Pulmonary artery endothelial cell (primary cell): ENCODE results near the gene IGSF8. TPM values are rescaled to one million over a fixed set of nuclear protein-coding genes. Genes with fewer than 3 reads are reported as not detected.
"Not testable (repeated sequence)": the region's sequence is repeated elsewhere in the genome, so short reads cannot be mapped to it uniquely, and the experiment has no call there.

Experiments used
- DNase-seq: peaks from one replicate; pipeline ENCODE4 v3.0.0-alpha.2; 2011; ENCODE audit warnings: low read depth, low spot score
- total RNA-seq: library from RNA; depleted of rRNA; stranded (reverse); fragments of >200 nt; gene quantifications from 2 replicates; pipeline ENCODE4 v1.2.3, GENCODE V29; 2014

Gene IGSF8
- total RNA-seq, 1 donor from 2014 or later, result 9.6 TPM

DNA sequence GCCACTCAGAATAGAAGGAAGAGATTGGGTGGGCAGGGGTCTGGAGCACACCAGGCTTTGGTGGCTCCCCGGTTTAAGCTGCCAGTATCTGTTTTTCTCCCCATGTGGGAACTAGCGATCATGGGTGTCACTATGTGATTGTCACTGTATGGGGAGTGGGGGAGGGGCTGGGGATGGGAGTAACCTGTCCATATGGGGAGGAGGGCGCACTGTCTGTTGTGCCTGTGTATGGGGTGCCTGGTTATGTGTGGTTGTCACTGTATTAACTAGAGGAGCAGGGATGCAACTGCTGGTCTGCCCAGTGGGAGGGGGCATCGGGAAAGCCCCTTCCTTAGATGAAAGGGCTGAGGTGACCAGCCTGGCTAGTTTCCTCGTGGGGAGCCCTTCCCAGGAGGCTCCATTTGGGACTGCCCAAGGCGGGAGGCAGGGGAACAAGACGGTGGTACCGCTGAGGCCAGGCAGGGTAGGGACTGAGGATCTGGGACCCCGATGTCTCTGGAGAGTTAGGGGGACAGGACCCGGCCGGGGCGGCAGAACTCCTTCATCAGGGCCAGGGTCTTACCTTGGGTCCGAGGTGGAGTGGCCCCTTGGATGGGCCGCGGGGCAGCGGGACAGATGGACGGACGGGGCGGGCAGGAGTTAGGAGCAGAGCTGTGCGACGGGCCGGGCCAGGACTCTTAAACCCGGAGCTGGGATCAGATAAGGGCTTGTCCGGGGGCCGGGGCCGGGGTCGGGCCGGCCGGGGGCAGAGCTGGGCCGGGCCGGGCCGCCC lies 28.8 kb downstream of the IGSF8 start, which contains the start of gene KCNJ10:
Gene KCNJ10, minus strand, starts transcription at position 701 of the 772 bp plus-strand sequence. CDS start 27,628 bp downstream, outside the sequence.
- no peak for DNase-seq

- no peak for DNase-seq
These were observed 30.2 kb downstream of the IGSF8 start for GRCh38 chr1:160068225-160068624.

- no peak for DNase-seq
These were observed 31.3 kb downstream of the IGSF8 start for GRCh38 chr1:160066829-160067745.

DNA sequence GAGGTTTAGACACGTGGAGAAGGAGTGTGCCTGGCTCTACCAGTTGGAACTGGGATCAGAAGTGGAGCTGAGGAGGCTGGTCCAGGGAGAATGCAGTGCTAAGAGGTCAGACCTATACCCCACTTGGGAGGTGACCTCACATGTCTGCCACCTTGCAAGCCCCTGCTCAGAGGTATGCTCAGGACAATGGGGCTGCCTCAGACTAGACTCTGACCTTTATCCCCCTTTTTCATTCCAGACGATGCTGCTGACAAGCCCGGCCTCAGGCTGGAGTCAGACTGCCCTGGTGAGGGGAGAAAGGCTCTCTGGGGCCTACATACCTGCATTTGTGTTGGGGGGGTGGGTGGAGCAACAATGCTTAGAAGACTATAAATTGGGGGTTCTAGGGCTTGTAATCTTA lies 33.7 kb downstream of the IGSF8 start:
- DNase-seq, result no peak

DNA sequence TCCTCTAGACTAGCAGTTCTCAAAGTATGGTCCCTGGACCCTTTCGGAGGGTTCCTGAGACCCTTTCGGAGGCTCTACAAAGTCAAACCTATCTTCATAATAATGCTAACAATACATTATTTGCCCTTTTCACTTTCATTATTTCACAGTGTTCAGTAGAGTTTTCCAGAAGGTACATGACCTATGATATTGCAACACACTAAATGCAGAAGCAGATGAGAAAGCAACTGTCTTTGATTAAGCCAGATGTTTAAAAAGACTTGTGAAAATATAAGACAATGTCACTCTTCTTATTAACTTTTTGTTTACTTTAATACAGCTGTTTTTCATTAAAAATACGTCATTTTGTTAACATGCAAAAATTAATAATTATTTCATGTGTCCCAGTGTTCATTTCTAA lies 34.3 kb downstream of the IGSF8 start:
- DNase-seq, result no peak

DNA sequence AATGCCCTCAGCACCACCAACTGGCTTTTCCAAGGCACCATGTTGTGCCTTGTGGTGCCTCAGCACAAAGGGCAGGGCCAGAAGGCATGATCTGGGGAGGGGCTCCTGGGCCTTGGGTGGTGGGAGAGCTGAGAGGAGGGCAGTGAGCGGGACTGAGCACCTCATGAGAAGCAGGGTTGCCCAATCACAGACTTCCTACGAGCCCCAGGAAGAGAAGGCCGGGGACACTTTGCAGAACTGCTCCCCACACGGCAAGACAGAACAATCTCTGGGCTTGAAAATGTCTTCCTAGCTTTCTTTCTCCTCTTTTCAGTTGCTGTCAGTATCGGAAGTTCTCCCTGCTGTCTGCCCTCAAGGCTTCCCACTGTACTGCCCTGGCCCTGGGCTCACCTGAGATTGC lies 35.2 kb downstream of the IGSF8 start:
- DNase-seq, result no peak

GRCh38 chr1:160062230-160062532 lies 36.2 kb downstream of the IGSF8 start:
- no peak for DNase-seq

DNA sequence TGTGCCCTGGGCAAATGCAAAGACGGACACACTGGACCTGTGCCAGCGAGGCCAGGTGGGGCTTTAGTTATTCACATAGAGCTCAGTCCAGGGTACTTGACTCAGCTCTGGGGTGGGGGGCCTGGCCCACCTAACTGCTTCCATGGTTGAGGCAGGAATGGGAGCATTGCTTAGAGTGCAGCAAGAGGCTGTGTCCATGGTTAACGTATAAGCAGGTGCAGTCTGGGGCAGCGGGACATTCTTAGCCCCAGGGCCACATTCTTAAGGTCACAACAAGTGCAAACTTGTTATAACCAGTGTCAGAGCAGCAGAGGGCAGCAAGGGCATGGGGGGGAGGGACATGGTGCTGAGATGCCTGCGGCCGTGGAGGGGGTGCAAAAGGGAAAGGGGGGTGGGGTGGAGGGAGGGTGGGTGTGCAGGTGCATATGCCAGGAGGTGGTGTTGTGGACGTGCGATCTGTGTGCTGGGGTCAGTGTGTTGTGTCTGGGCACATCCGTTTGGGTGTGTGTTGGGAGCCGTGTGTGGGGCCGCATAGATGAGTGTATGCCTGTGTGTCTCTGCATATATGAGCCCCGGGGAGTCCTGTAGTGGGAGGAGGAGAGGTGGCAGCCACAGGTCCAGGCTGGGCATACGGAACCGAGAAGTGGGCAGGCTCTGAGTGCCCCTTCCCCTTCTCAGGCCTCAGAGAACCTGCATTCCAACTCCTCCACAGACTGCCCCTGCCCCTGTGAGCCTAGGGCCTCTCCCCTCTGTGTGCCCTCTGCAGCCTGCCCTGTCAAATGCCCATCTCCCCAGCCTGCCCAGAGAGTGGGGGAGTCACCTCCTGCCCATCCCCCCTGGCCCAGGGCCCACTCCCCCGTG lies 36.8 kb downstream of the IGSF8 start:
- no peak for DNase-seq

DNA sequence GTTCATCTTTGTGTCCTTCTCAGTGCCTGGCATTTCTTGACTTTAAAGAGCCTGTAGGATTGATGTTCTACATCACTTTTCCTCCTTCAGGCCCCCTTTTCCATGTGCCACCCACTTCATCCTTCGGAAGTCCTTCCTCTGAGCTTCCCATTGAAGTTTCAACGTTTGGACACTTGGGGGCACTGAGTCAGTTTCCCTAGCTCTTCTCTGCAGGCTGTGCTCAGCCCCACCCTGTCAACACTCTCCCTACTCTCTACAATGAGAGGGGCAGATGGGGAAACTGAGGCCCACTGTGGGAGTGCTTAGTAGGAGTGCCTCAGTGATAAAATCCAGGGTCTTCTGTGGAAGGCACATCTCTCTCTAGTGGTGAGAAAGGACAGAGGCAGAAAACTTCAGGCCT lies 40.3 kb downstream of the IGSF8 start:
- DNase-seq, result no peak

DNA sequence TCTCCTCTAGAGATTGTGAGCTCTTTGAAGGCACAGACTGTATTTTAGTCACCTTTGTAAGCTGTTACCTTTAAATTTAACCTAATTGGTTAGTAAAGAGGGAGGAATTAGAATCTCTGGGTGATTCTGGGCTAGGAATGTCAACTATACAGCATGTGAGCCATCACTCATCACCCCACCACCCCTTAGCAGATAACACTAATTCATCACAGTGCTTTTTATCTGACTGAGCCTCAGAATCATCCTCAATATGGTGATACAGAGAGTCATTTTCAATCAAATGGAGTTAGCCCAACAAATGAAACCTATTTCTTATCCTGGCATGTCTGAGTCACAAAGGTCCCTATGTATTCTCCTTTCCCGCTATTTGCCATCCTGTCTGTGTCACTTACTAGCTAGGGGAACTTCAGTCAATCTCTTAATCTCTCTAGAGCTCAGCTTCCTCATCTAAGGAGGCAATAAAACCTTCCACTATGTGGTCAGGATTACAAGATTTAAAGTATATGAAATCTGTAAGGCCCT lies 41.7 kb downstream of the IGSF8 start:
- no peak for DNase-seq

GRCh38 chr1:160053548-160054365 lies 44.7 kb downstream of the IGSF8 start:
- DNase-seq, result no peak

- DNase-seq, result no peak
These were observed 45.5 kb downstream of the IGSF8 start for GRCh38 chr1:160052936-160053335.

DNA sequence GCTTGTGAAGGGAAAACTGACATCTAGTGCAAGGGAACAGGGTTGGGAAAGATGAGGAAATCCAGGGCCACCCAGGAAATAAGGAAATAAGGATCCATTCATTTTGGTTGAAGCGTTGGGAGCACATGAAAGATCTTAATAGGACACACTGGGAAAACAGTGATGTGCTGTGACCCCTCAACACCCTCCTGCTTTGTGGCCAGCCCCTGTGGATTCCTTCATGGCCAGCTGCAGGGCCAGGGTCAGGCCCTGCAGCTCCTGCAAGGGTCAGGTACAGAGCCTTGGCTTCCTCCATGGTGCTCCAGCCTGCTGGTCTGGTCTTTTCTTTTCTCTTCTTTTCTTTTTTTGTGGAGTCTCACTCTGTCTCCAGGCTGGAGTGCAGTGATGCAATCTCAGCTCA lies 47.8 kb downstream of the IGSF8 start:
- DNase-seq, result no peak

GRCh38 chr1:160050182-160050581 lies 48.2 kb downstream of the IGSF8 start:
- DNase-seq, result not testable (repeated sequence)

GRCh38 chr1:160049101-160049500 lies 49.3 kb downstream of the IGSF8 start:
- DNase-seq, result no peak

DNA sequence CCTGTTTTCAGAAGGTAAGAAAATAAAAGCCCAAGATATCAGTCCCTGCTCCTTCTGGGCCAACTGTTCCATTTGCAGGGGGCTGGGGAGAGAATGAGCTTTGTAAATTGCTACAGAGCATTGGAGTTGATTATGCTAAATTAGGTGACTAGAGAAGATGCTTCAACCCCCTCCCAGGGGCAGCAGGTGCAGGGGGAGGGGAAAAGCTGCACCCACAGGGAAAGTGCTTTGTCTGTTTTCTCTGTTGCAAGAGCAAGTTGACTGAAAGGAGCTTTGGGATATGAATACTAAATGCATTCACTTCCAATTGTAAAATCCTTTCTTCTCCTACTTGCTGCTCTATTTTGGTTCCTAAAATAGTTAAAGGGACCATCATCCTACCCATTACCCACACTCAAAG lies 50.1 kb downstream of the IGSF8 start:
- no peak for DNase-seq

DNA sequence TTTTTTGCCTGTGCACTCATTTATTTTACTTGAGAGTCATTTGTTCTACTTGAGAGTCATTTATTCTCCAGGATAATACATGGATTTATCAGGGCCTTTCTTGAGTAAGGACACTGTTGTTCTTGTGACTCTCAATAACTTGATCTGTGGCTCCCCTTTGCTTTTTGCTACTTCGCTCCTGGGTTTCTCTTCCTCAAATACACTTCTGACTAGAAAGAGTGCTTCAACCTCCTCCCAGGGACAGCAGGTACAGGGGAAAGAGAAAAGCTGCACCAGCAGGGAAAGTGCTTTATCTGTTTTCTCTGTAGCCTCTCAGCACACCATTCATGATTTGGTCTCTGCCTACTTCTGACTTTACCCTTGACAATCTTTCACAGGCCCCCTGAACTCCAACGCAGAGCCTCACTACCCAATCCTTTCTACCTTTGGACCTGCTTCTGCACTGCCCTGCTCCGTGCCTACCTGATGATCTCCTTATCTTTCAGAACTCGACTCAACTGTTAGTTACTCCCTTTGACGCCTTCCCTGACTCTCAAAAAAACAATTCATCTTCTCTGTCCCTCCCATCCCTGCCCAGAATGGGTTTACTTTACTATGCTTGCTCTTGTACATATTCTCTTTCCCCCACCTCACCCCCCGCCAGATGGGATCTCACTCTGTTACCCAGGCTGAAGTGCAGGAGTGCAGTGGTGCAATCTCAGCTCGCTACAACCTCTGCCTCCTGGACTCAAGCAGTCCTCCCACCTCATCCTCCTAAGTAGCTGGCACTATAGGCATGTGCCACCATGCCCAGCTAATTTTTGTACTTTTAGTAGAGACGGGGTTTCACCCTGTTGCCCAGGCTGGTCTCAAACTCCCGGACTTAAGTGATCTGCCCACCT lies 51.1 kb downstream of the IGSF8 start:
- DNase-seq, result no peak

DNA sequence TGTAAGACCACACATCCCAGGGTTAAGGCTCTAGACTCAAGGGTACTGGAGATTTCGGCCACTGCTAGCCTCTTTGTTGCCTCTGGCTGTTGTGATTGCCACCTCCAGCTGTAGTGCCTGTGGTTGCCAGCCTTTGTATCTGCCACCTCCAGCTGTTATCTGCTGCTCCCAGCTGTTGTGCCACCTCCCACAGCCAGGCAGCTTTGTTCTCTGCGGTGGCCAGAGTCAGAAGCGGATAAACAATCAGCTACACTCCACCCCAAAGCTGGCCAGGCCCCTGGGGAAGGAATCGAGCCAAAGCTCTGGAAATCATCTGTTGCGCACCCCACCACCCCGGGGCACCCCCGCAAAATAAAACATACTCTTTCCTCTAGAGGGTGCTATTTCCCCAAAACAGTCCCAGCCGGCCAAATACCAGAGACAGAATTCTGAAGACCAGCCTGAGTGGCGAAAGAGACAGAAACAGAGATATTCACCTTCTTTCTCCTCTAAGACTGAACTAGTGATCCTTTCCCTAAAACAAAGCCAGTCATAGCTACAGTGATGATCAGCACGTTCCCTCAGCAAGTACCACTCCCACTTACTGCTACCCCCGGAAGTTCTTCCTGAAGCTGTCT lies 51.8 kb downstream of the IGSF8 start:
- no peak for DNase-seq

DNA sequence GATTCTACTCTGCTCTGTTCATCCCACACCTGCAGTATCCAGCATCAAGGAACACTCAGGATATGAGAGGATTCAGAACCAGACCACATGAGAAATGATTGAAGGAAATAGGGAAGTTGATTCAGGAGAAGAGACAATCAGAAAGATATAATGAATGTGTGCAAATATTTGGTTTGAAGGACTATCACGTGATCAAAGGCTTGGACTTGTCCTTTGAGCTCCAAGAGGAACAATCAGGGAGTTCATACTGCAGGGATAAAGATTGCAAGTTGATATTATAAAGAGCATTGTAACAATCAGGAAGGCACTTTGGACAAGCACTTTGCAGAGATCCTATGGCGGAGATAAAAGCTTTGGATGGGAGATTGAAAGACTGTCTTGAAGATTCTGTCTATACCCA lies 52.8 kb downstream of the IGSF8 start:
- DNase-seq, result no peak
